ENCODE data around the gene CNGB1.
A peak's percentile ranks its signal among the peaks of the same experiment; 100 is the strongest.
"Not testable (repeated sequence)": the region's sequence is repeated elsewhere in the genome, so short reads cannot be mapped to it uniquely, and the experiment has no call there.

Gene CNGB1

DNA sequence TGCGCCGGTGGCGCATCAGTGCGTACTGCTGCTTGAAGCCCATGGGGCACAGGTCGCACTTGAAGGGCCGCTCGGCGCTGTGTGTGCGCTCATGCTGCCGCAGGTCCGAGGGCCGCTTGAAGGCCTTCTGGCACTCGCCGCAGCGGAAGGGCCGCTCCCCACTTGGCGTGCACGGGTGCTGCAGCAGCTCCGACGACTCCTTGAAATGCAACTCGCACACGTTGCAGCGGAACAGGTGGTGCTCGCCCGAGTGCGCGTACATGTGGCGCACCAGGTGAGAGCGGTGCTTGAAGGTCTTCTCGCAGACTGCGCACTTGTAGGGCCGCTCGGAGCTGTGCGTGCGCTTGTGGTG lies 26.2 kb upstream of the CNGB1 start:
- no peak for DNase-seq

DNA sequence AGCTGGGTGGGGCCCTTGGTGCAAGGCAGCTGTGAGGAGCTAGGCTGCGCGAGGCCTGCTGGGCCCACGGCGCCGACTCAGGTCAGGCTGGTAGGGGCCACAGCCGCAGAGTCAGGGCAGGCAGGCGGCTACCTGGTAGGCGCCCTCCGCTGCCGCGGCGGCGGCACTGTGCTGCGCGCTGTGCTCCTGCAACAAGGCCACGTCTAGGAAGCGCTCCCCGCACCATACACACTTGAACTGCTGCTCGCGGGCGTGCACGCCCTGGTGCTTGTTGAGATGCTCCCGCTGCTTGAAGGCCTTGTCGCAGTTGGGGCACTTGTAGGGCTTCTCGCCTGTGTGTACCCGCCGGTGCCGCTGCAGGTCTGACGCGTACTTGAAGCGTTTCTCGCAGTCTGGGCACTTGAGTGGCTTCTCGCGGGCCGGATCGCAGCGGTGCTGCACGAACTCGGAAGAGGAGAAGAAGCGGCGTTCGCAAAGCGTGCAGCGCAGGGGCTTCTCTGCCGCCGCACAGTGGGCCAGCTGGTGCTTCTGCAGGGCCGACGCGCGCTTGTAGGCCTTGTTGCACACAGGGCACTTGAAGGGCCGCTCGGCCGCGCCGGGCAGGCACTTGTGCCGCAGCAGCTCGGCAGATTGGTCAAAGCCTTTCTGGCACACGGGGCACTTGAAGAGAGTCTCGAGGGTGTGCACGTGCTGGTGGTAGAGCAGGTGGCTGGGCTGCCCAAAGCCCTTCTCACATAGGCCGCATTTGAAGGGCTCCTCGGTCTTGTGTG lies 25.7 kb upstream of the CNGB1 start:
- no peak for DNase-seq

DNA sequence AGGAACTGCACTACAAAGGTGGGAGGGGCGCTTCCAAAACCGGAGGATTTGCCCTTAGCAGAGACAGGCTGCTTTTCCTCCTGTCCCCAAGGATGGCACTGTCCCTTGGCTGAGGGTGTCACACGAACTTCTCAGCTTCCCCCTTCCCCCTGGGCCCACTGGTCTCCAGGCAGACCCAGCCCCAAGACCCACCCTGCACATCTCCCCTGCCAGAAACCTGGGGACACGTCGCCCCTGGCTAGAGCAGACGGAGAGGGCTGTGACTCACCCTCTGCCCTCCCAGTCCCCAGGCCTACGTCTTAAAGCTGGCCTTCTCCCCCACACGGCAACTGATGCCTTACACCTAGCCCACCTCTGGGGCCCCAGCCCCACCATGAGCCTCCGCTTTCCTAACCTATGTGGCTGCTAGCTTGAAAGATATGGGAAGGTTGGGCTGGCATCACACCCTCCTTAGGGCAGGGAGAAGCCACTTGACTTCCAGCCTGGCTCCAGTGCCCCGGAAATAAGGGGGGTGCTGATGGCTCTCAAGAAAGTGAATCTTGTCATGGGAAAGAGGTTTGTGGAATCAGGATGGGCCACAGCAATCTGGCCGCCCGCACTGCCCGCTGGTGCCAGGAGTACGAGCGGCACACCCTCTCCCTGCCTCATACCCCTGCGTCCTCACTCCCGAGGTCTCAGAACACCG lies 24.9 kb upstream of the CNGB1 start:
- no peak for DNase-seq

DNA sequence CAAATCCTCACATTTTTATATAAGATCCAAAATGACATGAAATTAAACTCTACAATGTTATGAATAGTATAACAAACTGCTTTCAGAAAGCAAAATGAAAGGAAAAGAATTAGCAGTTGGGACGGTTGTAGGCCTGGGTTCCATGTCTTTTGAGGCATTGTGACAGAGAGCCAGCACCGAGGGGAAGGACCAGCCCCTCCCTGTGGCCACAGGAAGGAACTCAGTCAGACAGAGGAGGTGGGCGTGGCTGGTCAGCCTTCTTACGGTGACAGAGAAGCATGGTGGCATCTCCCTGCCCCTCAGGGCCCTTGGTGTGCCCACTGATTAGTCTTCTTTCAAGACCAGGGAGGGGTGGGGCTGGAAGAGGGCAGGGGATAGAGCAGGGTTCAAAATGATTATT lies 23.9 kb upstream of the CNGB1 start:
- DNase-seq: peak; percentile 70 to 88 (median 84)

DNA sequence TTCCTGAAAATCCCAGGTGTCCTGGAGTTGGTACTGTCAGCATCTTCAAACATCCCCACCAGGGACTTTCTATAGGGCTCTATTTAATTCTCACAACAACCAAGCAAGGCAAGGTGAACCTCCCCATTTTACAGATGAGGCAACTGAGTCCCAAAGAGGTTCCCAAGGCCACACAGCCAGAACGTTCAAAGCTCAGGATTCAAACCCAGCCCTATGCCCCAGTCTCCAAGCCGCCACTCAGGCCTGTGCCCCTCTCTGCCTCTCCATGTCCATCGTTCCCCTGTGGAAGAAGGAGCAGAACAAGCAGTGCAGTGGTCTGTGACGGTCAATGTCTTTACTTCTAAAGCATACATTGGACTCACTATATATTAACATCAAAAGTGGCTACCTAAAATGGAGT lies 23.4 kb upstream of the CNGB1 start:
- no peak for DNase-seq

DNA sequence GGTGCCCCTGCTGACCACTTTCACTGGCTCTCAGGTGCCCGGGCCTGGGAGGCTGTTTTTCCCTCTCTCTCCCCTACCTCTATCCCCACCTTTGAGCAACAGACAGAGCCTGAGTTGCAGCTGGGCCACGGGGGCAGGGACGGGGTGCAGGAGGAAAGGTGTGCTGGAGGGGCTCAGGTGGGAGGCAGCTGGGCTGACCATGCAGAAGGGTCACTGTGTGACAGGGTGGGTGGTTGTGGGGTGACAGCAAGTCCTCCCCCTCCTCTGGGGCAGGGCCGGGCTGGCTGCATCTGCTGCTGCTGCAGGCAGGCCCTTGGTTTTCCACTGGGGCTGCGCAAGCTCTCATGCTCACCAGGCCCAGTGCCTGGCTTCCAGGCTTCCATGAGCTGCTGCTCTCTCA lies 23.0 kb upstream of the CNGB1 start:
- DNase-seq: no peak

DNA sequence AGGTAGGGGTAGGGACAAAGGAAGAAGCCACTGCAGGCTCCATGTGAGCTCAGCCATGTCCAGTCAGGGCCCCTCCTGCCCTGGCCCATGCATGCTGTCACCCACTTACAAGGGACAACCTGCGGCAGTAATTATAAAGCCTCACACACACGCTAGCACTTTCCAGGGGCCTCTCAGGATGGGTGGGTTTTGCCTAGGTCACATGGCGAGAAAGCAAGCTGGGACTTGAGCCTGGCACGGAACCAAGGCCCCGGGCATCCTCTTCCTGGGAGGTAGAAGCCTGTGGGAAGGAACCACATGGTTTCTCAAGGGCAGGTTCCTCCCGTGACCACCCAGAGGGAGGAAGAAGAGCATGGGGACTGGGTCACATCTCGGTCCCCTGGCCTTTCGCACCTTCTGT lies 22.5 kb upstream of the CNGB1 start:
- no peak for DNase-seq

DNA sequence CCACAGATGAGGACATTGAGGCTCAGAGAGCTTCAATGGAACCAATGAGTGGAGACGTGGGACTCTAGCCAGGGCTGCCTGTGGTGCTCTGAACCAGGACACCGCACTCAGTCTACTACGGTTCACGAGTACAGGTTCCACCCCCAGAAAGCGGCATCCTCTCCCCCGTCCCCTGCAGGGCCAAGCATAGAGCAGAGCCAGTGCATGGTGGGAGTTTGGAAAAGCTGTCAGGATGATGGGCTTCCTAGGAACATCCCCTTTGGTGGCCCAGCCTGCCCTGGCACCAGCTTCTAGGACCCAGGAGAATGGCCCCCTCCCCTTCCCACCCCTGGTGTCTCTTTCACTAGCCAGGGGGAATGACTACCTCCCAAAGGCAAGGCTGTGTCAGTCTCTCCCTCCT lies 21.2 kb upstream of the CNGB1 start:
- no peak for DNase-seq

DNA sequence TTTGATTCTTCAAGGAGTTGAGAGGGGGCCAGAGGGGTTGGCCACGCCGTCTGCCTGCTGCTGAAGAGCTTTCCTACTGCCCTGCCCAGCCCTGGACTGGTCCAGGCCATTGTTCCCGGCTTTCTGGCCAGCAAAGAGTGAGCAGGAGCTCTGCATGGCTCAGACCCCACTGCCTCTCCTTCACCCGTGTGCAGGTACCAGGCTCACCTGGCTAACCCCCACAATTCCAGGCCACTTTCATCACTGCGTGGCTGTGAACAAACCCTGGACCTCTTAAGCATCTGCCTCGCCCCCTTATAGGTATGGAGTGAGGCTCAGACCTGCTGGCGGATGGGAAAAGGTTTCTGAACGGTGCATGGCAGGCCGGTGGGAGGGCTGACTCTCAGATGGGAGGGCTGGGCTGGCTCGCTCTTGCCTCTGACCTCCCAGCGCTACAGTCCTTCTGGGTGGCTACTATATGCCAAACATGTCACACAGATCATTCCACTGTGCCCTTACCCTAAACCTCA lies 20.7 kb upstream of the CNGB1 start:
- DNase-seq: no peak

DNA sequence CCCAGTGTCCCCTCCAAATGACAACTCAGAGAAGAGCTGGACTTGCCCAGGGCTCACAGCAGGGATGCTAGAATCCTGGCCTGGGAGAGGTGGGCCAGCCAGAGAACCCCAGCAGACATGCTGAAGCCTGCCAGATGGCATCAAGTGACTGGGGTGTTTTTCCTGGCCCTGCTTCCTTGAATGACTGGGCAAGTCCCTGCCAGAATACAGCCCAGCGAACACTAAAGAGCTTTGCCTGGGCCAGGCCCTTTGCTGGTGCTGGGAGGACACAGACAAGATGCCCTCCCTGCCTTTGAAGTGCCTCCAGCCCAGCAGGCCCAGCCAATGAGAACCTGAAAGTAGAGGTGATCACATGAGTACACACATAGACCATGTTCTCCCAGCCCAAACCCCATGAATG lies 18.0 kb upstream of the CNGB1 start:
- no peak for DNase-seq

DNA sequence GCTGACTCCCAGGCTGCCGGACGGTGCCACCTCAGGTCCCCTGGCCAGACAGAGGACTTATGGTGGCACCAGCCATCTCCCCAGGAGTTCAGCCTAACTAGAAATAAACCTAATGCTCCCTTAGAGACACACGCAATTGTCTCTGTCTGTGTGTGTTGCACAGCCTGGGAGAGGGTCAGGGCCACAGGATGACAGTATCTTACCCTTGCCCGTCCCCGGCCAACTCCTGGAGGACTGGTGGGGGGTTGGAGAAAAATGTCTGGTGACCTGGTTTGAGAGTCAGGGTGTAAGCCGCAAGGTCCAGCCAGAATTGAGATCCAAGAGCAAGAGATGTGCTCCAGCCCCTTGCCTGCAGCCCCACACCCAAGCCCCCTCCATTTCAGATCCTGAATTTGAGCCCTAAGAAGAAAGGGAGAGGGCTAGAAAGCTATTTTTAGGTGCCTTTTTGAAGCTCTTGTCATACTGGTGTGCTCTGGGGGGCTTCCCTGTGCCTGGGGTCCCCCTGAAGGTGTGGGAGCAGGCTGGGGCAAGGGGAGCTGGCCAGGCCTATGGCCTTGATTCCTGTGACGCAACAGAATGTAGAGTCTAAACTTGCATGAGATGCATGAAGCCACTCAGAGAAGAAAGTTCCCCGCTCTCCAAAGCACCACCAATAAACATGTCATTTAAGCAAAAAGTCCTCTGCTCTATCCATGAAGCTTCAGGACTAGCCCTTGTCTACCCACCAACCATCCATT lies 16.7 kb upstream of the CNGB1 start:
- no peak for DNase-seq

DNA sequence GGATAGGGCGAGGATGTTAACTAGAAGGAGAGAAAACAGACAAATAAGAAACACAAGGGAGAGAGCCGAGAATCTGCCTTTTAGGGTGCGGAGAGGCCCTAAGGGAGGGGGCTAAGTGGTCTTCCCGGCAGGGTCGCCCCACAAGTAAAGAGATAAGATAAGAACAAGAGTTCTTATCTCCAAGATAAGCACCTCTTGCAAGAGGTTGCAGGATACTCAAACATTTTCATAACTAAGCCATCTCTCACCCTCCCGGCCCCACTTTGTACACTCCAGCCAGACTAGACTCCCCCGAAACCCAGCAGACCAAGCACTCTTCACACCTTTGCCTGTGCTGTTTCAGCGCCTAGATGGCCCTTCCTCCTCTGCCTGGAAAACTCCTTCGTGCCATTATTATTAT lies 15.3 kb upstream of the CNGB1 start:
- DNase-seq: no peak

DNA sequence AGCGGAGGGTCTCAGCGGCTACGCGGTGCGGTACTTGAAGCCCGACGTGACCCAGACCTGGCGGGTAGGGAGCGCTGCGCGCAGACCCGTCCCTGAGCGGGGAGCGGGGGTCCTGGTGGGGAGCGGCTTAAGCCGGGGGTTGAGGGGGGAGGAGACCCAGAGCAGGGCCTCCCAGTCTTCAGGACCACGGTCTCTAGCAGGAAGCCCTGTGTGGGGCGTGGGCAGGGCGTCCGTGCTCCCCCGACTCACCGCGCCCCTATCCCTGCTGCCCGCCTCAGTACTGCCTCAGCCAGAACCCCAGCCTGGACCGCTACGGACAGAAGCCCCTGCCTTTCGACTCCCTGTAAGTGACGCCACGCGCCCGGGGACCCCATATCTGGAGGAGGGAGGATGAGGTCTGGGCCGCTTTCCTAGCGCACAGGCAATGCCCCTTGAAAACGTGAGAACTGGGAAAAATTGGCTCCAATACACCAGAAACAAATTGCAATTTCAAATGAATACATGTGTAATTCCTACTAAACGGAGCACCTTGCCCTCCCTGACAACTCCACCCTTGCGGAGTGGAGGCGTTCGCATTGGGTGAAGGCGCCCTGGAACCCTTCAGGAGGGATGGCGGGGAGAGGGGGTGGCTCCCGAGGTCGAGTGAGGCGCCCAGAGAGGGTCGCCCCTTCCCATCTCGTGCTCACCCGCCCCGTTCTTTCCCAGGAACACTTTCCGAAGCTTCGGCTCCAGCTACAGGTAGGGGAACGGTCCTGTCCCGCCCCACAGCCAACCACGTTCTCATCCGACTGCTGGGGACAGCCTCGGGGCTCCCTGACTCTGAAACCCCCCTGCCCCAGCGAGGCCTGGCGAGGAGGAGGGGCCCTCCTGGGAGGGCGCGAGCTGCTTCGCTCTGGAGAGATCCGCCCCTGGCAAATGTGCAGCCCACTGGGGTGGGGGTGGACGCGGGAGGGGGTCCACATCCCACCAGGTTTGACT lies 14.6 kb upstream of the CNGB1 start:
- no peak for DNase-seq

DNA sequence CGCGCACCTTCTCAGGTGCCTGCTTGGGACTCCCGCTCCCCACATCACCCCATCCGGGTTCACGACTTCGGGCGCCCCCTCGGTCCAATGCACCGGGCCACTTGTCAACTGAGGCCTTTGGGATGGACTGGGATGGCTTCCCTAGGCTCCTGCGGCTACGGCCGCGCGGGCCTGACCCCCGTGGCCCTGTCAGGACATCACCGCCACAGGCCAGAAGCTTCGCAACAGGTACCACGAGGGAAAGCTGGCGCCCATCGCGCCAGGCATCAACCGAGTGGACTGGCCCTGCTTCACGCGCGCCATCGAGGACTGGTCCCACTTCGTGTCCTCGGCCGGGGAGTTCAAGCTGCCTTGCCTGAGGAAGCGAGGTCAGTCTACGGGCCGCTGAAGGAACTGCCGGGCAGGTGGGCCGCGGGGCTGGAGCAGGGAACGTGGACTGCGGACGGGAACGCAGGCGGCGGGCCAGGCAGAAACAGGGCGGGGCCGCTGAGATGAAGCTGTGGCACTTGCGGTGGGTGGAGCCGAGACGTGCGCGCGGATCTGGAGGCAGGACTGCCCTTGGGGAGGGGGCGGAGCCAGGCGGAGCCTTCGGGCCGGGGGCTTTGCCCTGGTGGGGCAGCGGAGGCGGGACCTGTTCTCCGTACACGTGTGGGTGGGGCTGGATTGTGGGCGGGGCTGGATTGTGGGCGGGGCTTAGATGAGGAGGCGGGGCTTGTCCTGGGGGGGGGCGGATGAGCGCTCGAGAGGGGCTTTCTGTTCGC lies 13.7 kb upstream of the CNGB1 start:
- DNase-seq: peak; percentile 50 to 79 (median 68)

DNA sequence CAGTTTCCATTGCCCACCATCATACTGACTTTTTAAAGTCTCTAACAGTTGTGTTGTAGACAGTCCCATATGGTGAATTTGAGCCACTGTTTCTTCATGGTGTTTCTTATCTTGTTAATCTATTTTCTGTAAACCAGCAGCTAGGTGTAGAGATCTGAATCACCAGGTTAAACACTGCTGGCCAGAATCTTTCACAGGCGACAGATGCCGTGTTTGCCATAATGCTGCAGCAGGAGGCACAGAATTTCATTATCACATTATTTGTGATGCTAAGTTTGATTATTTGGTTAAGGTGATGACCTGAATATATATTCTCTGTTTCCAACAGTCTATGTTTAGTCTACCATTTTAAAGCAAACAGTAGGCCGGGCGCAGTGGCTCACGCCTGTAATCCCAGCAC lies 11.5 kb upstream of the CNGB1 start:
- DNase-seq: no peak

DNA sequence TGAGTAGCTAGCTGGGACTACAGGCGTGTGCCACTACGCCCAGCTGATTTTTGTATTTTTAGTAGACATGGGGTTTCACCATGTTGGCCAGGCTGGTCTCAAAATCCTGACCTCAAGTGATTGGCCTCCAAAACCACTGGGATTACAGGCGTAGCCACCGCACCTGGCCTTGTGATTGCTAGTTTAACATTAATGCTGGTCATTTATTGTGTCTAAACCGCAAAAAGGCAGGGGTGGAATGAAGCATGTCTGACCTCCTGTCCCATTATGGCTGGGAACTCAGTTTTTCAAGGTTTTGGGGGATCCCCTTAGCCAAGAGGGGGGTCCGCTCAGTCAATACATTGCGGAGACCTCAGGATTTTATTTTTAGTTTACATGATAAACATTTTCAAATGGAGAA lies 10.7 kb upstream of the CNGB1 start:
- DNase-seq: no peak

DNA sequence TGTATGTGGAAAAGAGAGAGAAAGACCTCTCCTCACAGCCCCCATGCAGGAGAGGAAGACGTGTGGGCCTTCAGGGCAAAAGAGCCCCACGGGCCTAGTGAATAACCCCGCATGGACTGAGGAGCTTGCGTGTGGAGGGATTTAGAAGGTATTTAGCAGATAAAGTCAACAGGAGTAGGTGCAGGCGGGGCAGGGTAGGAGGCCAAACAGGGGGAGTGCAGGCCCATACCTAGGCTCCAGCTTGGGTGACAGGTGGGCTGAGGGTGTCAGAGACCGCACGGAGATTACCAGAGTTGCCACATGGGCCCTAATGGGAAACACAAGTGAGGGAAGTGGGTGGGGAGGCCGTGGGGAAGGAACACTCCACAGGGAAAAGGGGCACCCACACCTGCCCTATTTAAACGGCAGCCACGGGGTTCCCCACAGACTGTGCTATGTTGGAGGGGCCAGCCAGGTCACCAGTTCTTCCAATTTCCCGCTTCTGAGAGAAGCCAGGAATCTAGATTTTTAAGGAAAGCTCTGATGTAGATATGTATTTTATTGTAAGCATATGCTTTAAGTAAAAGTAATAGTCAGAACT lies 8.2 kb upstream of the CNGB1 start:
- no peak for DNase-seq

DNA sequence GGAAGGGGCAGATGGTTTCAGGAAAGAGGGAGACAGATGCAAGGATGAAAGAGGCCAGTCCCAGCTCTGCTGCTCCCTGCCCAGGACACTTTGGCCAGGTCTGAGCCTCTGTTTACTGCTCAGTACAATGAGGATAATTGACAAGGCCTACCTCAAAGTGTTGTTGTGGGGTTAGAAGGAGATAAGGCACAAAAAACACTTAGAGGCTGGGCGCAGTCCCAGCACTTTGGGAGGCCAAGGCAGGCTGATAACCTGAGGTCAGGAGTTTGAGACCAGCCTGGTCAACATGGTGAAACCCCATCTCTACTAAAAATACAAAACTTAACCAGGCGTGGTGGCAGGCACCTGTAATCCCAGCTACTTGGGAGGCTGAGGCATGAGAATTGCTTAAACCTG lies 7.1 kb upstream of the CNGB1 start:
- DNase-seq: not testable (repeated sequence)

DNA sequence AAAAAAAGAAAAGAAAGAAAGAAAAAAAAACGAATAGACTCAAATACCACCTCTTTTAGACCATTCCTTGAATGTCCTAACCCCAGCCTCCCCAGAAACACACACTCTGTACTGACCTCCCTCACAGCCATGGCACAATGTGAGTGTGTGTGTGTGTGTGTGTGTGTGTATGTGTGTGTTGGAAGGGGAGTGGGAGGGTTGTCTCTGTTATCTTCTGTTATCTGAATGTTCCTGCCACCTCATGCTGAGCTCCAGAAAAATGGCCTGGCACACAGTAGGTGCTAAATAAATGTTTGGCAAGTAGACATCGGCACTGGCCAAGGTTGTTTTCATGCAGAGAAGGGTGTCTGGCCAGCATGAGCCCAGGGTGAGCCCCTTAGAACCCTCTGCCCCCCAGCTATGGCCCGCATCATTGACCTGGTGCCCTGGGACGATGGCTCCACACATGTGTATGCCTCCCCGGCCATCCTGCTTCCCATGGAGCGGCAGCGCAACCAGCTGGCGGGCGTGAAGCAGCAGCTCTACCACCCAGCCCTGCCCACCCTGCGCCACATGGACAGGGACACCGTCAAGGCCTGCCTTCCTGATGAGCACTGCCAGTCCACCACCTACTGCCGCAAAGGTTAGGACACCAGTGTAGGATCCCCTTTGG lies 6.6 kb upstream of the CNGB1 start:
- peak in 1 of 4 experiments; percentile 20 for DNase-seq

DNA sequence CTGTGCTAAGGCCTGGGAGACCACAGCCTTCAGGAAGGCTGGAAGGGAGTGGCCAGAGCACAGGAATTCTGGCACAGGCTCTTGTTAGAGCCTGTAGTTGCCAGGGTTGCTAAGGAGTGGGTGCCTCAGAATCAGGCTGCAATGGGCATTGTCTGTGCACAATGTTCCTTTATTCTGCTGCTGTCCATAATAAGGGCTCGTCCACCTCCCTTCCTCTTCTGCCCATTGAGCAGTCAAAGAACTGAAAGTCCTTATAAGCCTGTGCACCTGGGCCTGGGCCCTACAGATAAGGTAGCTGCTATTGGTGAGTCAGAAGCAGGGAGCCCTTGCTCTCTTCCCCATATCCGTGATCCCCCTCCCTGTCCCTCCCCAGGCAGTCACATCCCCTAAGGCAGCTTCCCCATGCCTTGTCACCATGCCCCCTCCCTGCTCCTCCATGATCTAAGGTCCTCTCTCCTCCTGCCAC lies 5.4 kb upstream of the CNGB1 start:
- no peak for DNase-seq

DNA sequence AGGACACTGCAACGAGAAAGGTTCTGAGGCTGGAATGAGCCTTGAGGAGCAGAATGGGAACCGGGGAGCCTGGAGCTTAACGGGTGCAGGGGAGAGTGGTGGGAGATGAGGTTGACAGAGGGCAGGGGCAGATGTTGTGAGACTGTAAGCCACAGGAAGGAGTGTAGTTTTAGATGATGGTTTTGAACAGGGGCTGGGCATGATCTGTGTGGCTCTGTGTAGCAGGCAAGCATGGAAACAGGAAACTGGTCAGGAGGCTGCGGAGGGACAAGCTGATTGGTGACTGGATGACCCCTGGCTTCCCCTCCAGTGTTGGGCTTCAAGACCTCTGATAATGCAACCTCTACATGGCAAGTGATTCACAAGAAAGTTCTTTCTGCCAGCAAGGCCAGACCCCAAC lies 1.4 kb upstream of the CNGB1 start:
- DNase-seq: no peak
